CD4-positive, alpha-beta T cell treated with Interleukin-17A for 4 hours (primary cell): ENCODE measurements around the gene UNC45A.
"Not testable (repeated sequence)": the region's sequence is repeated elsewhere in the genome, so short reads cannot be mapped to it uniquely, and the experiment has no call there.

Experiments
- DNase-seq: peaks from one replicate; pipeline ENCODE4 v3.0.0-alpha.2; 2020; ENCODE audit warnings: mixed read lengths

The UNC45A gene

DNA sequence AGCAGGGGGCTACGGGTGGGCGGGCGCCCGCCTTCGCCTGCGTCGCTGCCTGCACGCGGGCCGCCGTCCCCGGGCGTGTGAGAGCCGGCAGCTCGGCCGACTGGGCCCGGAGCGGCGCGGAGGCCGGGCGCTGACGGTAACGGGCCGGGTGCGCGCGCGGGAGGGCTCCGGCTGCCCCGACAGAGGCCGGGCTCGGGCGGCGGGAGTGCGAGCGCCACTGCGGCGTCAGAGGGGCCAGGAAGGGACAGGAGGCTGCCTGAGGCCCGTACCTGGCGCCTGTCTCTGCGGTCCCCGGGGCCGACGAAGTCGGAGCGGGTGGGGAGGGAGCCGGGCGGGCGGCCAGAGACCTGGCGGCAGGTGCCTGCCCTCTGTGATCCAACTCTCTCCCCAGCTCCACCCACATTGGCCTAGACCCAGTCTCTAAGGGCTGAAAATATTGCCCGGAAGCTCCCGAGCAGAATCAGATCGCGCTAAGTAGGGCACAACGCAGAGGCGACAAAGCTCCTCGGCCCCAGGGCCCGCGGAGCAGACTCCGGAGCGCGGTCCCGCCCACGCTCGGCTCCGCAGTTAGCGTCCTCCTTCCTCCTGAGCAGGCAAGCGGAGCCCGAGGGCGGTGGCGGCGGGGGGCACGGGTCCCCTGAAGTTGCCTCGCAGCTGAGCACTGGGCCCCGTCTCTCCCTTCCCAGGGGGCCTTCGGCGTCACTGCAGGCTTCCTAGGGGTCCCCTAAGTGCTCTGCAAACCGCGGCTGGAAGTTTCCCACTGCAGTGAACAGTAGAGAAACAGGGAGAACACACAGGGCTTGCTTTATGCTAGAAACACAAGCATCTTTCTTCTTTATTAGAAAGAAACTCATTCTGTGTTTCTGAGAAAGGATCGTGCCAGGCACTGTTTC lies 32.0 kb upstream of the UNC45A start, which contains the start of gene MAN2A2:
Gene MAN2A2 (plus strand): TSS at position 463 of the 893 bp plus-strand sequence. CDS start 906 bp downstream, outside the sequence.
- peak; percentile 78 for DNase-seq

DNA sequence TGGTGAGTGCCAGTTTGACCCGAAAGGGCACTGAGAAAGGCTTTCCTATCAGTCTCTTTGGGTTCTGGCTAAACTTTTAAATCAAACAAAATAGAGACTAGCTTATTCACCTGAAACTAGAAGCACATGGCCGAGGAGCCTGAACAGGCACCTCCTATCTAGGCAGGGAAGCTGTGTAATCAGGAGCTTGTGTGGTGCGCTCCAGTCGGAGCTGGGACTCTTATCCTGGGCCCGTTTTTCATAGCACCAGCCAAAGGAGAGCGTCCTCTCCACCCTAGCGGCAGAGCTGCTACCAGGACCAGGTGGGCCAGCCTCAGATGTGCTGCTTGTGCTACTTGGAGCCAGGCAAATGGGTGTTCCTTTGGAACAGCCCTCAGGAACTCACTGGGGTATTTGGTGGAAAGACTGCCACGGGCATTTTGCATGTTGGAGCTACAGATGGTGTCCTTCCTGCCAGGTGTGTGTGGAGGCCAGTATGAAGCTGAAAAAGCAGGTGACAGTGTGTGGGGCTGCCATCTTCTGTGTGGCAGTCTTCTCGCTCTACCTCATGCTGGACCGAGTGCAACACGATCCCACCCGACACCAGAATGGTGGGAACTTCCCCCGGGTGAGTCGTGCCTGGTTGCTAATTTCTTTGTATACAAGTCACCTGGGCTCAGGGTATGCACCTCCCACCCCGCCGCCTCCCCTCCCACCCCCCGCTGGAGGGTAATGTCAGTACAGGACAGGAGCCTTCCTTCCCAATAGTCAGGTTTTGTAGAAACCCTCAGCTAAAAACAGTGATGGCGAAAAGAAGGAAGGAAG lies 31.1 kb upstream of the UNC45A start:
- DNase-seq = no peak

DNA sequence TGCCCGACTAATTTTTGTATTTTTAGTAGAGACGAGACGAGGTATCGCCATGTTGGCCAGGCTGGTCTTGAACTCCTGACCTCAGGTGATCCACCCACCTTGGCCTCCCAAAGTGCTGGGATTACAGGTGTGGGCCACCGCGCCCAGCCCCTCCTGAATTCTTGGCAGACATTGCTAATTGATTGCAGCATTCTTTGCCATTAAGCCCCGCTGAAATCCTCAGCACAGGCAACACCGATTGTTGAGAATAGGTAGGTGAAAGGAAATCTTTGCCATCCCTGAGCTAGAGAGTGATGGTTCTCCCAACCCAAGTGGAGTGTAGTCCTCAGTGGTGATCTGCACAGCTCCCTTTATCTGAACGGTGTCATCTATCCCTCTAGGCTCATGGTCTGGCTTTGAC lies 30.3 kb upstream of the UNC45A start:
- DNase-seq = no peak

DNA sequence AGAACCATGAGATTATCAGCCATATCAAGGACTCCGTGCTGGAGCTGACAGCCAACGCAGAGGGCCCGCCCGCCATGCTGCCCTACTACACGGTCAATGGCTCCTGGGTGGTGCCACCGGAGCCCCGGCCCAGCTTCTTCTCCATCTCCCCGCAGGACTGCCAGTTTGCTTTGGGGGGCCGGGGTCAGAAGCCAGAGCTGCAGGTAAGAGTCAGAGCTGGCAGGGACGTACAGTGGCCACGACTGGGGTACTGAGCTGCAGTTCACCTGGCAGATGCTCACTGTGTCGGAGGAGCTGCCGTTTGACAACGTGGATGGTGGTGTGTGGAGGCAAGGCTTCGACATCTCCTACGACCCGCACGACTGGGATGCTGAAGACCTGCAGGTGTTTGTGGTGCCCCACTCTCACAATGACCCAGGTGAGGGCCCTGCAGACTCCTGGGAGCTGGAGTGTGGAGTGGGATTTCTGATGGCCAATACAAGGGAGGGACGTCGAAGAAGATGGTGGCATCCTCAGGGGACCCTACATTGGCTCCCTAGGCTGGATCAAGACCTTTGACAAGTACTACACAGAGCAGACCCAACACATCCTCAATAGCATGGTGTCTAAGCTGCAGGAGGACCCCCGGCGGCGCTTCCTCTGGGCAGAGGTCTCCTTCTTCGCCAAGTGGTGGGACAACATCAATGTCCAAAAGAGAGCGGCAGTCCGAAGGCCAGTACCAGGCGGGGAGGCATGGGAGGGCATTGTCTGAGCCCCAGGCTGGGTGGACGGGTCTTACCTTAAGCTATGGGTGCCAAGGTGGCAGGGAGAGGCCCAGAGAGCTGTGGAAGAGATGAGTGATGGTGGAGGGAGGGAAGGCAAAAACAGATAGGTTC lies 29.5 kb upstream of the UNC45A start:
- DNase-seq = no peak

DNA sequence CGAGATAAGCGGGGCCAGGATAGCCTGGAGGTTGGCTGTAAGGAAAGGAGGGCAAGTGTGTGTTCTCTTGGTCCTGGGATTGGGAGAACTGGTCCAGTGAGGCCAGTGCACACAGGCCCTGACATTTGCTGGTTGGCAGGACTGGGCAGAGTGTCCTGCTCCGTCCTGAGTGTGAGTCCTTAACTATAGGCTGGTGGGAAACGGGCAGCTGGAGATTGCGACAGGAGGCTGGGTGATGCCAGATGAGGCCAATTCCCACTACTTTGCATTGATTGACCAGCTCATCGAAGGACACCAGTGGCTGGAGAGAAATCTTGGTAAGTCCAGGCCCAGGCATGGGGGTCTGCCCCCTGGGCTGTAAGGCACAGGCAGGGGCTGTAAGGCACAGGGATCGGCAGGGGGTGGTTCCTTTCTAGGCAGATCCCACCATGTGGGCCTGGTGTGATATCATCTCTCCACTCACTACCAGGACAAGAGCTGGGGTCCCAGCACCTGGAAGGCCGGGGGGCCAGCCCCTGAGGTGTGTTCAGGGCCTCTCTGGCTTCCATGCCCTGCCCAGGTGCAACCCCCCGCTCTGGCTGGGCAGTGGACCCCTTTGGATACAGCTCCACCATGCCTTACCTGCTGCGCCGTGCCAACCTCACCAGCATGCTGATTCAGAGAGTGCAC lies 28.8 kb upstream of the UNC45A start:
- DNase-seq = no peak

DNA sequence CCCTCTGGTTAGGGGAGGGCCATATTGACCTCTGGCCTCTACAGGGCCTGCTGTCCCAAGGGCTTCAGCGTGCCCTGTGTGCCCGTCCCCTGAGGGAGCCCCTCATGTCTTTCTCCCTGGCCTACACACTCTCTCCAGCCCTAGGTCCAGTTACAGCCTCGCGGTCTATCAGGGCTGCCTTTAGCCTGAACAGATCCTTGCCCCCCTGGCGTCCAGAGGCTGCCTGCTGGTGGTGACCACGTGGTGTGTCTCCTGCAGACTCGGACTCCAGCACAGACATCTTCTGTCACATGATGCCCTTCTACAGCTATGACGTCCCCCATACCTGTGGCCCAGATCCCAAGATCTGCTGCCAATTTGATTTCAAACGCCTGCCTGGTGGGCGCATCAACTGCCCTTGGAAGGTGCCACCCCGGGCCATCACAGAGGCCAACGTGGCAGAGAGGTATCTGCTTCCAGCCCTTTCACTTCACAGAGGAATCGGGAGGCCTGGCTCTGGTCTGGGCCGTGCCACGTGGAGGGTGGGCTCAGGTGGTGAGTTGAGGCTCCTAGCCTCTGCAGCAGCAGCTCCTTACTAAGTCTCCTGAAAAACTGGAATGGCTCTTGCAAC lies 27.9 kb upstream of the UNC45A start:
- DNase-seq = no peak

DNA sequence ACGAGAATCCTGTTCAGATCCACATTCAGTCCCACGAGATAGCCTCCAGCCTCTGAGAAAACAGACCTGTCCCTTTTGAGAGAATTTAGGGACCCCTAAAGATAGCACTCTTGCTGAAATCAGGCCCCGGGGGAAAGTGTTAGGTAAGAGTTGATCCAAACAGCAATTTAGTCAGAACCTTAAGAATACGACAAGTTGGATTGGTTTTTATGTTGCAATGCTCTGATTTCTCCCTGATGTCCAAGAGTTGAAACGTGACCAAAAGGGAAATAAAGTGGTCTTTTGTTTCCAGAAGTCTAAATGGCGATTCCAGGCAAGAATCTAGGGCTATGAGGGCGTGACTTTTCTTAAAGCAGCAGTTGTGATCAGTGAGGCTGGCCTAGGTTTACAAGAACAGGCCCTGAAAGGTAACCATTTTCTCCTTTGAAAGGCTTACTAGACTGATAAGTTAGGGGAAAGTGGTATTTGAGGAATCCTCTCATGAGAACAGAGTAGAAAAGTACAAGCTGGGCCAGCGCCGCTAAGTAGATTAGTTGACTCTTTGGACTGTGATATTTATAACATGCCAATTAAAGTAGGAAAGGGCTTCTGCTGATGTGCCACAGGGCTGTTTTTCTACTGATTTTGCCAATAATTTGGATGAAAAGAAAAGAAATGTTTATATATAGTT lies 27.1 kb upstream of the UNC45A start:
- no peak for DNase-seq

DNA sequence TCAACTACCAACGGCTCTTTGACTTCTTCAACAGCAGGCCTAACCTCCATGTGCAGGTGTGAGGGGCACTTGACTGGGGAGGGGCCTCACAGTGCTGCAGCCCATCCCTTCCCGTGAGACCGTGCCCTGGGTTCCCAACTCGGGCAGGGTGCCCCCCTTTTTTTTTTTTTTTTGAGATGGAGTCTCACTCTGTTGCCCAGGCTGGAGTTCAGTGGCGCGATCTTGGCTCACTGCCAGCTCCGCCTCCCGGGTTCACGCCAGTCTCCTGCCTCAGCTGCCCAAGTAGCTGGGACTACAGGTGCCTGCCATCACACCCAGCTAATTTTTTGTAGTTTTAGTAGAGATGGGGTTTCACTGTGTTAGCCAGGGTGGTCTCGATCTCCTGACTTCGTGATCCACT lies 25.6 kb upstream of the UNC45A start:
- DNase-seq = not testable (repeated sequence)

DNA sequence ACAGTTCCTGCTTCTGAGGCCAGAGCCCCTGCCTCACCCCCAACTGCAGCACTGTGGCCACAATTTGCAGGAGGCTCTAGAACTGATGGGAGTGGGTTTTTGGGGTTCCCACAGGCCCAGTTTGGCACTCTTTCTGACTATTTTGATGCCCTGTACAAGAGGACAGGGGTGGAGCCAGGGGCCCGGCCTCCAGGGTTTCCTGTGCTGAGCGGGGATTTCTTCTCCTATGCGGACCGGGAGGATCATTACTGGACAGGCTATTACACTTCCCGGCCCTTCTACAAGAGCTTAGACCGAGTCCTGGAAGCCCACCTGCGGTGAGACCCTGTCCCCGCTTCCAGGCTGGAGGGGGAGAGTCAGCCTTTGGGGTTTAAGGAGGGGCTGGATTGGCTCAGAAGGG lies 25.1 kb upstream of the UNC45A start:
- no peak for DNase-seq

DNA sequence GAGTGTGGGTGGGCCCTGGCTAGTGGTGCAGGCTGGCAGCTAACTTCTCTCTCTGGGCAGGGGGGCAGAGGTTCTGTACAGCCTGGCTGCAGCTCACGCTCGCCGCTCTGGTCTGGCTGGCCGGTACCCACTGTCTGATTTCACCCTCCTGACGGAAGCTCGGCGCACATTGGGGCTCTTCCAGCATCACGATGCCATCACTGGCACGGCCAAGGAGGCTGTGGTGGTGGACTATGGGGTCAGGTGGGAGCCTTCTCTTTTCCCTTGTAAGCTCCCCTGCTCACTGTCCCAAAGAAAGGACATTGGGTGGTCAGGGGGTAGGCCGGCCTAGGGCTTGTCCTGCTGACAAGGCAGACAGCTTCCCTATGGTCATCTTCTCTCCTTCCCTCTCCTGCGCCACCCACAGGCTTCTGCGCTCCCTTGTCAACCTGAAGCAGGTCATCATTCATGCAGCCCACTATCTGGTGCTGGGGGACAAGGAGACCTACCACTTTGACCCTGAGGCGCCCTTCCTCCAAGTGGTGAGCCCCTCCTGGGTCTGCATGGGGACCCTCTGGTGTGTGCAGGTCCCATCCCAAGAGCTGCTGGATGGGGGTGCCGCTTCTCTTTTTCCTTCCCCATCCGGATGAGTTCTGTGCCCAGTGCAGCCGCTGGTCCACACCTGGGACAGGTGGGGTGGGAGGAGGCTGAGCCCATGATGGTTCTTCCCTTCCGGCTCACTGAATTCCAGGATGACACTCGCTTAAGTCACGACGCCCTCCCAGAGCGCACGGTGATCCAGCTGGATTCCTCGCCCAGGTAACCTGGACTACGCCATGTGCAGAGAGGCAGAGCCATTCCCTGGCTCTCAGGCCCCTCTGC lies 24.4 kb upstream of the UNC45A start:
- no peak for DNase-seq

DNA sequence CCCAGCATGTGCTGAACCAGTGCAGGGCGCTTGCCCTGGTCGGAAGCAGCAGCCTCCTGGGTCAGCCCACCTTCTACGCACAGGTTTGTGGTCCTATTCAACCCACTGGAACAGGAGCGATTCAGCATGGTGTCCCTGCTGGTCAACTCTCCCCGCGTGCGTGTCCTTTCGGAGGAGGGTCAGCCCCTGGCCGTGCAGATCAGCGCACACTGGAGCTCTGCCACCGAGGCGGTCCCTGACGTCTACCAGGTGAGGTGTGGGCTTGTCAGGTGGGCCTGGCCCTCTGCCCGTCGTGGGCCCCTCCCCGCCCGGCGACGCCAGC lies 23.8 kb upstream of the UNC45A start:
- no peak for DNase-seq

DNA sequence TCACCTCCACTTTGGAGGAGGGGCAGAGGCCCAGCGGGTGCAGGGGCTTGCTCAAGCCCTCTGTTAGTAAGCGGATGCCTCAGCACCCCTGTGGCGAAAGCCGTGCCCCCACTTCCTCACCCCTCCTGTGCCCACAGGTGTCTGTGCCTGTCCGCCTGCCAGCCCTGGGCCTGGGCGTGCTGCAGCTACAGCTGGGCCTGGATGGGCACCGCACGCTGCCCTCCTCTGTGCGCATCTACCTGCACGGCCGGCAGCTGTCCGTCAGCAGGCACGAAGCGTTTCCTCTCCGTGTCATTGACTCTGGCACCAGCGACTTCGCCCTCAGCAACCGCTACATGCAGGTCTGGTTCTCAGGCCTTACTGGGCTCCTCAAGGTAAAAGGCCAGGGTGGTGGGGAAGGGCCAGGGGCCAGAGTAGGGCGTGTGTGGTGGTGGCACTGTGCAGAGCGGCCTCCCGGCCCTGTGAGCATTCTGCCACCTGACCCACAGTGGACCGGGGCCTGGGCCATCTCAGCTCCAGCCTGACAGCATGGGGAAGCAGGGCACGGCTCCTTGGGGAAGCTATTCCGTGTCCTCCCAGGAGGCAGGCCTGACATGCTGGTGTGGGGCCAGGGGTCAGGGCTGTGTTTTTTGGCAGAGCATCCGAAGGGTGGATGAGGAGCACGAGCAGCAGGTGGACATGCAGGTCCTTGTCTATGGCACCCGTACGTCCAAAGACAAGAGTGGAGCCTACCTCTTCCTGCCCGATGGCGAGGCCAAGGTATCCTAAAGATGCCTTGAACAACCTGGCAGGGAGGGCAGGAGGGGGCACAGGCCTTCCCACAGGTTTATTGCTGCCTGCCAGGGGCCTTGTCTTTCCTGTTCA lies 22.9 kb upstream of the UNC45A start:
- no peak for DNase-seq

DNA sequence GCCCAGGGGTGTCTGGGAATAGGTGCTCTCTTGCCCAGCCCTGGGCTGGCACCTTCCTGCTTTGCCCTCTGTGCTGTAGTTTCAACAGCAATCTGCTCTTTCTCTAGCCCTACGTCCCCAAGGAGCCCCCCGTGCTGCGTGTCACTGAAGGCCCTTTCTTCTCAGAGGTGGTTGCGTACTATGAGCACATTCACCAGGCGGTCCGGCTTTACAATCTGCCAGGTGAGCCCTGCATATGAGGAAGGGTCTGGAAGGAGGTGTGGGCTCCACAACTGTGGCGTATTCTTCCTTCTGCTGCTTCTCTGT lies 22.4 kb upstream of the UNC45A start:
- no peak for DNase-seq

DNA sequence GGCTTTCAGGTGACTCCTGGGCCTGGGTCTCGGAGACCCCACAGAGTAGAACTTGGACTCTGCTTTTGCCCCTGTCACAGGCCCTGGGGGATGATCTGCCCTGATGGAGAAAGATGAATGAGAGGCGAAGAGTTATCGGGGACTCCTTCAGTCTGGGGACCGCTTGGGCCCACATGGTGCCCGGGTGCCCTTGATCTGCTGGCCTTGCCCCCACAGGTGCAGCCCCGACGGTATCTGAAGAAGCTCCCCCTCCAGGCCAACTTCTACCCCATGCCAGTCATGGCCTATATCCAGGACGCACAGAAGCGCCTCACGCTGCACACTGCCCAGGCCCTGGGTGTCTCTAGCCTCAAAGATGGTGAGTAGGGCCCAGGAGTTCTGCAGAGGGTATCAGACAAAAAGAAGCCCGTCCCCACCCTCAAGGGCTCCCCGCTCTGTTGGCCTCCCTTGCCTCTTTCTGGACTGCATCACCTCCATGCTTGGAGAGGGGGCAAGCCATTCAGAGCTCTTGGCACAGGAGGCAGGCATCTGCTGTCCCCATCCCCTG lies 21.6 kb upstream of the UNC45A start:
- no peak for DNase-seq

DNA sequence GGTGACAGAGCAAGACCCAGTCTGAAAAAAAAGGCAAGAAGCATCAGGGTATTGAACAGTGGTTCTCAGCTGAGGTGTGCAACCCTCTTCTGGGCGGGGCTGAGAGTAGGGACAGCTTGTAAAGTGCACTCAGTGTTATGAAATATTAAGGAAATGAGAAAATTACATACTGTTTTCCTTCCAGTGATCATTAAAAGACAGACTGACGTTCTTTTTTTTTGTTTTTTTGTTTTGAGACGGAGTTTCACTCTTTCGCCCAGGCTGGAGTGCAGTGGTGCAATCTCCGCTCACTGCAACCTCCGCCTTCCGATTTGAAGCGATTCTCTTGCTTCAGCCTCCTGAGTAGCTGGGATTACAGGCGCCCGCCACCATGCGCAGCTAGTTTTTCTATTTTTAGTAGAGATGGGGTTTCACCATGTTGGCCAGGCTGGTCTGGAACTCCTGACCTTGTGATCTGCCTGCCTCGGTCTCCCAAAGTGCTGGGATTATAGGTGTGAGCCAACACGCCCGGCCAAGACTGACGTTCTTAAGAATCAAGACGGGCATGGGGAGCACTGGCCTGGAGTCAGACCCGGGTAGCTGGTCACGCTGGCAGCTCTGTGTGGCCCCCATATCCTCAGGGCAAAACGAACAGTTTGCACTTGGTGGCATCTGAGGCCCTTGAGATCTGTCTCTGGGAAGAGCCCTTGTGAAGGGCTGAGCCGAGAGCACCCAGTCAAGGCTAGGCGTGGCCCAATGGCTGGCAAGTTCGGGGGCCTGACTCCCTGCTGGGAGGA lies 20.6 kb upstream of the UNC45A start:
- DNase-seq = no peak

DNA sequence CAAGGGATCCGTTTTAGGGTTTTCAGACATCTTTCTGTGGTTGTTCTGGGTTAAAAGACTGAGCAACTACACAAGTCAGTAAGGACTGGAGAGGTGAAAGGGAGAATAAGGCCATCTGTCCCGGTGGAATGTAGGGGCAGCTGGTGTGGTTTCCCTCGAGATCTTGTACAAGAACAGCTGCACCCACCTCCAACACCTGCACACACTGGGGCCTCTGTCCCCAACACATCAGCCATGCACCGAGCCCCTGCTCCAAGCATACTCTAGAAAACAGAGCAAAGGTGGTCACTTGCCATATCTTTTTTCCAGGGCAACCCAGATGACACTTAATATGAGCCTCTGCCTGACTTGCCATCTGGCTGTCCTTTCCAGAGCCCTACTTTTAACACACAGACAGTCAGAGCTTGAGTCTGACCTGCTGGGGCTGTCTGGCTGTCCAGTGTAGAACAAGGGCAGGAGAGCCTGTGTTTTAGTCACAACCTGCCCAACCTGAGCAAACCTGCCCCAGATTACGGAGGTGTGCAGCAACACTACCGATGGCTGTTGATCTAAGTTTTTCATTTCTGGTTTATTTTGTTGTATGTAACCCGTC lies 19.8 kb upstream of the UNC45A start:
- no peak for DNase-seq

DNA sequence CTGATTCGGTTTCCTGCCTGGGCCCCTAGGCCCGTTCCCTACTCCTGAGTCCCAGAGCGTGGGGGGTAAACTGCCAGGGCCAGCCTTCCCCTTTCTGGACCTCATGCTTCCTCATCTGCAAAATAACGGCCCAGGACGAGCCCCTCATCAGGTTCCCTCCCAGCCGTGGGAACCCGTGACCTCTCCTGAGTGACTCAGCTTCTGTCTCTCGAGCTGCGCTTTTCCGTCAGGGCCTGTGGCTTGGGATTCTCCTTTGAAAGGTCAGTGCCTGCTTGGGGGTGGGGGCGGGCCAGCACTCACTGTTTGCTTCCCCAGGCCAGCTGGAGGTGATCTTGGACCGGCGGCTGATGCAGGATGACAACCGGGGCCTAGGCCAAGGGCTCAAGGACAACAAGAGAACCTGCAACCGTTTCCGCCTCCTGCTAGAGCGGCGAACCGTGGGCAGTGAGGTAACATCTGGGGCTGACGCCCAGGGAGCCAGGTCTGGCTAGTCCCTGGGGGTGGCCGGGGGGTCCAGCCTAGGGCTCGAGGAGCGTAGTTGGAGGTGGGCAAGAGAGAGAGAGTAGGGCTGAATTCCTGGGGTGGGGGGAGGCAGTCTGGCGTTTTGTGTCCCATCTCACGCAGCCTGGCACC lies 19.2 kb upstream of the UNC45A start:
- no peak for DNase-seq

DNA sequence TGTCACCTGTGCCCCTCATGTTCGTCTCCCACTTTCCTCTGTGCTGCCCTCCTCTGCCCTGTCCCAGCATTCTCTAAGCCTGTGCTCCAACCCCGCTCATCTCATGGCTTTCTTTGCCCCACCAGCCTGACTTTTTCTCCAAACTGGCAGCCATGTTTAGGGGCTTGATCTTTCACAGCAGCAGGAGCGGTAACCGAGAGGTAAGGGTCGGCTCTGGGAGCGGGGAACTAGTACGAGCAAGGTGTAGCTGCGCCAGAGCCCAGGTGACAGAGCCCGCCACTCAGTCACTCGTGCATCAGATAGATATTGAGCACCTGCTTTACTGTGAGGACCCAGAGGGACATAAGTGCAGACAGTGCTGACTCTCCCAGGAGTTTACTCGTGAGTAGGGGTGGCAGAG lies 18.6 kb upstream of the UNC45A start:
- DNase-seq = no peak
